Measurements from ENCODE around the gene PSMC2.

- no peak for TF ChIP-seq POLR2AphosphoS5 (IDR thresholded peaks at IDR 0.05; ENCODE audit: low read depth, low read length)
- TF ChIP-seq POLR2A (IDR thresholded peaks at IDR 0.05; ENCODE audit: low read depth, low read length), result no peak
- TF ChIP-seq TAF1 (IDR thresholded peaks at IDR 0.05; ENCODE audit: low read depth, low read length), result no peak
- no peak for TF ChIP-seq SPI1 (IDR thresholded peaks at IDR 0.05; ENCODE audit: low read depth, low read length)
- TF ChIP-seq PAX5 (IDR thresholded peaks at IDR 0.05; ENCODE audit: insufficient read depth, low read length, severe bottlenecking), result no peak
- no peak for TF ChIP-seq POU2F2 (IDR thresholded peaks at IDR 0.05; ENCODE audit: low read depth, low read length)
These were observed 21.7 kb upstream of the PSMC2 start for GRCh38 chr7:103325744-103326143.

Data from GM12891 (cell line).